ENCODE results near the gene APOC4. TPM values are rescaled to one million over a fixed set of nuclear protein-coding genes. Genes with fewer than 3 reads are reported as not detected.

The APOC4 gene
- total and polyA plus RNA-seq, 2 donors (not counting 1 experiment from before 2014, with no cell fraction given), result not detected

GRCh38 chr19:44908074-44908835, 33.8 kb upstream of the APOC4 start:
- ChIA-PET POLR2A (no interaction called here), CTCF (interaction anchor here (0.6 to 1.2 kb wide), 2 partner anchors 10 to 44 kb away, joined by 4 to 5 read pairs; no protein-coding TSS in a partner anchor)
- Histone ChIP-seq H3K9ac (ENCODE audit: low read length) (no peak overlapping the region), H3K4me2 (replicated peaks; ENCODE audit: low read depth, low read length, poor library complexity, severe bottlenecking) (no peak overlapping the region), H3K36me3 (replicated peaks in 1 of 2; ENCODE audit: control extremely low read depth in 1 of 2, control insufficient read depth in 1 of 2, extremely low read depth in 1 of 2, insufficient read depth in 2 of 2, low read length in 1 of 2) (no peaks in the 10 kb centered on the region), H3K4me3 (ENCODE audit: control extremely low read depth in 1 of 5, extremely low read depth in 1 of 5, insufficient read depth in 1 of 5, low read depth in 2 of 5, low read length in 4 of 5) (no peak overlapping the region), H2AFZ (ENCODE audit: insufficient read depth, low read depth, low read length, poor library complexity, severe bottlenecking) (no peak overlapping the region), H3K4me1 (ENCODE audit: control insufficient read depth in 2 of 2, insufficient read depth in 2 of 2, low read length in 2 of 2) (peaks cover 15 to 19% of the 10 kb centered on the region in 2 donors), H3K9me3 (ENCODE audit: control extremely low read depth in 1 of 3, control insufficient read depth in 2 of 3, insufficient read depth in 1 of 3, low read length in 2 of 3) (peaks cover 0 to 4% (median 0%) of the 10 kb centered on the region in 3 donors), H3K27ac (ENCODE audit: low read length in 2 of 2) (no peak overlapping the region), H4K20me1 (ENCODE audit: control insufficient read depth, insufficient read depth, low read length, poor library complexity, severe bottlenecking) (peaks cover under 1% of the 10 kb centered on the region), H3K27me3 (replicated peaks in 1 of 4; ENCODE audit: control extremely low read depth in 1 of 4, control insufficient read depth in 3 of 4, insufficient read depth in 4 of 4, low read length in 3 of 4) (peaks cover 0 to 39% (median 10%) of the 10 kb centered on the region in 4 experiments), H3K79me2 (ENCODE audit: control insufficient read depth, insufficient read depth, low read length) (no peaks in the 10 kb centered on the region)
- Mint-ChIP-seq H3K9me3 (ENCODE audit: insufficient read depth) (no peaks in the 10 kb centered on the region), H3K4me3 (no peak overlapping the region), H3K4me1 (peaks cover 16% of the 10 kb centered on the region), H3K27me3 (peaks cover 29% of the 10 kb centered on the region), H3K27ac (no peak overlapping the region)
- no peak for DNase-seq
- TF ChIP-seq CTCF (IDR thresholded peaks at IDR 0.05) (no peak), EZH2 (IDR thresholded peaks at IDR 0.05; ENCODE audit: borderline replicate concordance, insufficient read depth, low read depth, low read length, poor library complexity, severe bottlenecking) (no peak)
- 96% methylated on average over 43 of the region's 46 CpGs for WGBS (ENCODE audit: insufficient coverage)
- intact Hi-C loops (cut with micrococcal nuclease), result no loop called here
- no peak for ATAC-seq (ENCODE audit: low read depth)

DNA sequence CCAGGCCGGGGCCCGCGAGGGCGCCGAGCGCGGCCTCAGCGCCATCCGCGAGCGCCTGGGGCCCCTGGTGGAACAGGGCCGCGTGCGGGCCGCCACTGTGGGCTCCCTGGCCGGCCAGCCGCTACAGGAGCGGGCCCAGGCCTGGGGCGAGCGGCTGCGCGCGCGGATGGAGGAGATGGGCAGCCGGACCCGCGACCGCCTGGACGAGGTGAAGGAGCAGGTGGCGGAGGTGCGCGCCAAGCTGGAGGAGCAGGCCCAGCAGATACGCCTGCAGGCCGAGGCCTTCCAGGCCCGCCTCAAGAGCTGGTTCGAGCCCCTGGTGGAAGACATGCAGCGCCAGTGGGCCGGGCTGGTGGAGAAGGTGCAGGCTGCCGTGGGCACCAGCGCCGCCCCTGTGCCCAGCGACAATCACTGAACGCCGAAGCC, 33.2 kb upstream of the APOC4 start:
- no peak overlapping the region for H3K27ac Mint-ChIP-seq
- Histone ChIP-seq H3K27me3 (replicated peaks in 1 of 4; ENCODE audit: control extremely low read depth in 1 of 4, control insufficient read depth in 3 of 4, insufficient read depth in 4 of 4, low read length in 3 of 4) (peaks cover 0 to 39% (median 10%) of the 10 kb centered on the region in 4 experiments), H3K9ac (ENCODE audit: low read length) (no peak overlapping the region), H3K9me3 (ENCODE audit: control extremely low read depth in 1 of 3, control insufficient read depth in 2 of 3, insufficient read depth in 1 of 3, low read length in 2 of 3) (peaks cover 0 to 4% (median 0%) of the 10 kb centered on the region in 3 donors), H3K36me3 (replicated peaks in 1 of 2; ENCODE audit: control extremely low read depth in 1 of 2, control insufficient read depth in 1 of 2, extremely low read depth in 1 of 2, insufficient read depth in 2 of 2, low read length in 1 of 2) (no peaks in the 10 kb centered on the region), H3K4me1 (ENCODE audit: control insufficient read depth in 2 of 2, insufficient read depth in 2 of 2, low read length in 2 of 2) (peaks cover 15 to 16% of the 10 kb centered on the region in 2 donors), H3K4me2 (replicated peaks; ENCODE audit: low read depth, low read length, poor library complexity, severe bottlenecking) (no peak overlapping the region), H3K79me2 (ENCODE audit: control insufficient read depth, insufficient read depth, low read length) (no peaks in the 10 kb centered on the region), H3K4me3 (ENCODE audit: control extremely low read depth in 1 of 5, extremely low read depth in 1 of 5, insufficient read depth in 1 of 5, low read depth in 2 of 5, low read length in 4 of 5) (no peak overlapping the region), H4K20me1 (ENCODE audit: control insufficient read depth, insufficient read depth, low read length, poor library complexity, severe bottlenecking) (no peaks in the 10 kb centered on the region), H2AFZ (ENCODE audit: insufficient read depth, low read depth, low read length, poor library complexity, severe bottlenecking) (no peak overlapping the region), H3K27ac (ENCODE audit: low read length in 2 of 2) (no peak overlapping the region)
- no peaks in the 10 kb centered on the region for H3K9me3 Mint-ChIP-seq (ENCODE audit: insufficient read depth)
- ATAC-seq (ENCODE audit: low read depth) (no peak), DNase-seq (no peak)
- H3K27me3 Mint-ChIP-seq, result peaks cover 33% of the 10 kb centered on the region
- ChIA-PET CTCF (interaction anchor here (0.9 kb wide), 1 partner anchor 39 kb away, joined by 3 read pairs; no protein-coding TSS in a partner anchor), POLR2A (no interaction called here)
- intact Hi-C loops (cut with micrococcal nuclease), result no loop called here
- H3K4me3 Mint-ChIP-seq, result no peak overlapping the region
- WGBS (ENCODE audit: insufficient coverage), result 97% methylated on average over 44 of the region's 44 CpGs
- H3K4me1 Mint-ChIP-seq, result peaks cover 13% of the 10 kb centered on the region
- TF ChIP-seq CTCF (IDR thresholded peaks at IDR 0.05) (no peak), EZH2 (IDR thresholded peaks at IDR 0.05; ENCODE audit: borderline replicate concordance, insufficient read depth, low read depth, low read length, poor library complexity, severe bottlenecking) (no peak)

All from B cell (primary cell).